ENCODE measurements around the gene KIAA0513.
A peak's percentile ranks its signal among the peaks of the same experiment; 100 is the strongest.

The KIAA0513 gene

DNA sequence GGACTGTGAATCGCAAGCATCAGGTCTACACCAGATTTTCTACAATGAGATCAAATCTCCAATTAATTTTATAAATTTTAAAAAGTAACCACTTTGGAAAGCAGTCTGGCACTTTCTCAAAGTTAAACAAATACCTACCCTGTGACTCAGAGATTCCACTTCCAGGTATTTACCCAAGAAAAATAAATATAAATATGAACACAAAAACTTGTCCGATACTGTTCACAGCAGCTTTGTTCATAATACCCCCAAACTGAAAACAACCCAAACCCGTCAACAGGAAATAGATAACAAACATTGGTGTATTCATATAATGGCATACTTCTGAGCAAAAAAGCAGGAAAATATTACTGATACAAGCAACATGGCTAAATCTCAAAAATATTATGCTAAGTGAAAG is 28.4 kb upstream of the KIAA0513 start:
- no peak for DNase-seq (ENCODE audit: extremely low read depth, low read depth)
- no peak for TF ChIP-seq CTCF (IDR thresholded peaks at IDR 0.05; ENCODE audit: low read depth, low read length)

DNA sequence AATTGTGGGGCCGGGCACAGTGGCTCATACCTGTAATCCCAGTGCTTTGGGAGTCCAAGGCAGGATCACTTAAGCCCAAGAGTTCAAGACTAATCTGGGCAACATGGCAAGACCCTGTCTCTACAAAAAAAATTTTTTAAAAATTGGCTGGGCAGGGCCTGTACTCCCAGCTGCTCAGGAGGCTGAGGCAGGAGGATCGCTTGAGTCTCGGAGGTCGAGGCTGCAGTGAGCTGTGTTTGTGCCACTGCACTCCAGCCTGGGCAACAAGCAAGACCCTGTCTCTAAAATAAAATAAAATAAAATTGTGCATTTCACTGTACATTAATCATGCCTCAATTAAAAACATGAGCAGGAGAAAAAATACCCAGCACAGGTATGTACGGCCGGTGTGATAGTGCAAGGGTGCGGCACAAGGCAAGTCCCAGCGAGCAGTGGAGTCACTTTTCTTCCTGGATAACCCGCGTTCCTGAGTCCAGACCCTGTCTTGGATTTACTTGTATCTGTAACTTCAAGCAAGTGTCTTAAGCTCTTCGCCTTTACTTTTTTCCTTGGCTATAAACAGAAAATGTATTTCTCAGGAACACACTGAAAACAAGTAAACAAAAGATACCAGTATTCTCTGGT is 27.6 kb upstream of the KIAA0513 start:
- DNase-seq (ENCODE audit: extremely low read depth, low read depth) = no peak
- no peak for TF ChIP-seq CTCF (IDR thresholded peaks at IDR 0.05; ENCODE audit: low read depth, low read length)

DNA sequence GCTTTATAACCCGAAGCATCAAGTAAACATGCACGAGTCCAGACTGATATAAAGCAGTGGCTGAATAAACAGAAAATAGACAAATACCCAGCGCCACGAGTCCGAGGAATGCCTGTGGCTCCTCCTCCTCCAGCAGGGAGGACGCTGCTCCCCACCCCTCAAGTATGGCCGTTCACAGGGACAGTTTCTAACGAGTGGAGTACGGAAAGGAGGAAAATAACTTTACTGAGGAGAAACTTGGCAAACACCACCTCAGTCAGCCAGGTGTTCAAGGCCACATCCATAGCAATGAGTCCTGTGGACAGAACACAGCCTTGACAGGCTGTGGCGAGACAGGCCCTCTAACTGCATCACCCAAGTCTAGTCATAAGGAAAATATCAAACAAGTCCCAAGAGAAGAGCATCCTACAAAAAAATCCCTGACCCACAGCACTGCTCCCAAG is 25.5 kb upstream of the KIAA0513 start:
- TF ChIP-seq CTCF (IDR thresholded peaks at IDR 0.05; ENCODE audit: low read depth, low read length) = no peak

DNA sequence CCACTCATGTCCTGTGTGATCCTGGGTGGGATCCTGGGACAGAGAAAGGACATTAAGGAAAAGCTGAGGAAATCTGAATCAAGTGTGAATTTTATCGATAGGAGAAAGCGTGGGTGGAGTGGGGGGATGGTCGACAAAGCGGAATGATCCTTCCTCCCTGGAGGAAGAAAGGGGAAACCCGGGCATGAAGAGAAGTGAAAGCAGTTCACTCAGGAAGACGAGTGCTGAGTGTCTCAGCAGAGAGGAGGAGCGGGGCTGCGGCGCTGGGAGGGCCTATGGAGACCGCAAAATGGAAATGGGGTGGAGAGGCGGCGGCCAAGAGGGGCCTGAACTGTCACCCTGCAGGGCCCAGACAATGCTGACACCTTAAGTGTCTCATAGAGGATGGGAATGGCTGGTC is 25.0 kb upstream of the KIAA0513 start:
- no peak for DNase-seq (ENCODE audit: extremely low read depth, low read depth)
- TF ChIP-seq CTCF (IDR thresholded peaks at IDR 0.05; ENCODE audit: low read depth, low read length) = no peak

More for the DNA sequence above, 25.5 kb upstream of the KIAA0513 start:
- no peak for DNase-seq (ENCODE audit: extremely low read depth, low read depth)

DNA sequence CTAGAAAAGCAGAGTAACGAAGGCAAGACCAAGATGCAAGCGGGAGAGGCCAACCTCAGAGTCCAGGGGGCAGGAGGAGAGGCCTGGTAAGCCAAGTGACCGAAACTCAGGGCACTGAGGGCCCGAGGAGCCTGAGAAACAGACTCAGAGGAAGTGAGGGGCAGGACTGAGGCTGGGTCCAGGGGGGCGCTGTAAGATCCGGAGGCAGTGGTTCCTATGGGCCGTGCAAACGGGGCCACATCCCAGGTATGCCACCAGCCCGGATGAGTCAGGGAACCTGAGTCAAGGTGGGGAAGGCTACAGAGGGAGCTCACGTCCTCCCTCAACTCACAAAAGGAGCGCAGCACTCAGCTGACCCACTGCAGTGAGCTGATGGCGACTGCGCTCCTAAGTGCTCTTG is 24.5 kb upstream of the KIAA0513 start:
- TF ChIP-seq CTCF (IDR thresholded peaks at IDR 0.05; ENCODE audit: low read depth, low read length) = no peak
- no peak for DNase-seq (ENCODE audit: extremely low read depth, low read depth)

GRCh38 chr16:85003725-85004586 is 23.6 kb upstream of the KIAA0513 start:
- no peak for DNase-seq (ENCODE audit: extremely low read depth, low read depth)
- no peak for TF ChIP-seq CTCF (IDR thresholded peaks at IDR 0.05; ENCODE audit: low read depth, low read length)

GRCh38 chr16:85004587-85005205 is 22.9 kb upstream of the KIAA0513 start:
- TF ChIP-seq CTCF (IDR thresholded peaks at IDR 0.05; ENCODE audit: low read depth, low read length) = no peak

More at GRCh38 chr16:85004587-85005205, 22.9 kb upstream of the KIAA0513 start:
- peak; percentile 35 for DNase-seq (ENCODE audit: extremely low read depth, low read depth)

Measured in AG09319 (cell line).